HEK293T (cell line): ENCODE results near the gene ITIH1.
"Not testable (repeated sequence)": the region's sequence is repeated elsewhere in the genome, so short reads cannot be mapped to it uniquely, and the experiment has no call there.

ENCODE experiments used
- CTCF ChIA-PET: fragments of 350-600 bp; formaldehyde crosslinking; extraction: SDS; loops from one replicate; lab custom pipeline; 2021; ENCODE audit warnings: antibody characterized with exemption, inconsistent platforms; lab: Yijun Ruan, JAX
- POLR2A ChIA-PET: fragments of 350-600 bp; formaldehyde crosslinking; extraction: SDS; loops from one replicate; lab custom pipeline; 2020; ENCODE audit warnings: antibody characterized with exemption, inconsistent platforms; lab: Yijun Ruan, JAX
- DNase-seq: peaks from one replicate; pipeline ENCODE4 v3.0.0; 2012; ENCODE audit warnings: mixed read lengths; ENCODE audit errors: extremely low spot score
- ARNT ChIP-seq: fragments of 450-650 bp; IDR thresholded peaks from 2 replicates; pipeline ENCODE4 v1.6.1; 2017; ENCODE audit warnings: mild to moderate bottlenecking
- BHLHE40 ChIP-seq: fragments of 450-650 bp; IDR thresholded peaks from 2 replicates; pipeline ENCODE4 v1.6.1; 2016; ENCODE audit warnings: mild to moderate bottlenecking, moderate library complexity, borderline replicate concordance
- CTBP1 ChIP-seq: fragments of 450-650 bp; IDR thresholded peaks from 2 replicates; pipeline ENCODE4 v1.6.1; 2016; ENCODE audit warnings: borderline replicate concordance
- ELF4 ChIP-seq: fragments of 450-650 bp; IDR thresholded peaks from 2 replicates; pipeline ENCODE4 v1.6.1; 2017; ENCODE audit warnings: antibody characterized with exemption
- FOXA1 ChIP-seq: fragments of 450-650 bp; IDR thresholded peaks from 2 replicates; pipeline ENCODE4 v1.6.1; 2016; ENCODE audit warnings: mild to moderate bottlenecking
- FOXK2 ChIP-seq: fragments of 450-650 bp; IDR thresholded peaks from 2 replicates; pipeline ENCODE4 v1.6.1; 2016; ENCODE audit warnings: mild to moderate bottlenecking
- FOXM1 ChIP-seq: fragments of 450-650 bp; IDR thresholded peaks from 2 replicates; pipeline ENCODE4 v1.6.1; 2017; ENCODE audit warnings: mild to moderate bottlenecking, borderline replicate concordance
- HDGF ChIP-seq: fragments of 450-650 bp; IDR thresholded peaks from 2 replicates; pipeline ENCODE4 v1.6.1; 2017; ENCODE audit warnings: antibody characterized with exemption, borderline replicate concordance
- L3MBTL2 ChIP-seq: fragments of 450-650 bp; conservative IDR thresholded peaks from 2 replicates; pipeline ENCODE4 v1.6.1; 2016; ENCODE audit warnings: mild to moderate bottlenecking
- LEF1 ChIP-seq: fragments of 450-650 bp; IDR thresholded peaks from 2 replicates; pipeline ENCODE4 v1.6.1; 2017; ENCODE audit warnings: mild to moderate bottlenecking, borderline replicate concordance
- NFRKB ChIP-seq: fragments of 450-650 bp; IDR thresholded peaks from 2 replicates; pipeline ENCODE4 v1.6.1; 2016; ENCODE audit warnings: mild to moderate bottlenecking, moderate library complexity
- PKNOX1 ChIP-seq: fragments of 450-650 bp; IDR thresholded peaks from 2 replicates; pipeline ENCODE4 v1.6.1; 2016
- SP1 ChIP-seq: fragments of 450-650 bp; IDR thresholded peaks from 2 replicates; pipeline ENCODE4 v1.6.1; 2017
- SUZ12 ChIP-seq: fragments of 450-650 bp; IDR thresholded peaks from 2 replicates; pipeline ENCODE4 v1.6.1; 2016; ENCODE audit warnings: mild to moderate bottlenecking
- TARDBP ChIP-seq: fragments of 450-650 bp; IDR thresholded peaks from 2 replicates; pipeline ENCODE4 v1.6.1; 2016
- ZNF384 ChIP-seq: fragments of 450-650 bp; IDR thresholded peaks from 2 replicates; pipeline ENCODE4 v1.6.1; 2016

The ITIH1 gene

GRCh38 chr3:52774066-52774713, 3.2 kb upstream of the ITIH1 start:
- CTCF ChIA-PET, result no interaction called here
- DNase-seq, result no peak
- TF ChIP-seq ARNT, result no peak
- no peak for TF ChIP-seq SP1
- TF ChIP-seq BHLHE40, result no peak
- TF ChIP-seq TARDBP, result no peak
- no peak for TF ChIP-seq FOXM1
- no peak for TF ChIP-seq FOXK2
- TF ChIP-seq PKNOX1, result no peak
- TF ChIP-seq FOXA1, result no peak
- TF ChIP-seq L3MBTL2, result no peak
- TF ChIP-seq ZNF384, result no peak
- TF ChIP-seq LEF1, result no peak
- TF ChIP-seq ELF4, result no peak
- no peak for TF ChIP-seq NFRKB
- TF ChIP-seq HDGF, result no peak
- TF ChIP-seq SUZ12, result no peak
- no peak for TF ChIP-seq CTBP1
- POLR2A ChIA-PET, result no interaction called here

- ChIA-PET POLR2A (no interaction called here), CTCF (interaction anchor here (0.7 to 1.2 kb wide), 2 partner anchors 12 to 46 kb away, joined by 3 read pairs; no protein-coding TSS in a partner anchor)
- no peak for DNase-seq
- TF ChIP-seq L3MBTL2, result no peak
- no peak for TF ChIP-seq FOXM1
- no peak for TF ChIP-seq FOXA1
- TF ChIP-seq BHLHE40, result no peak
- no peak for TF ChIP-seq SUZ12
- no peak for TF ChIP-seq NFRKB
- no peak for TF ChIP-seq TARDBP
- no peak for TF ChIP-seq ELF4
- TF ChIP-seq FOXK2, result no peak
Measured at GRCh38 chr3:52774901-52775864, 2.2 kb upstream of the ITIH1 start.

- DNase-seq, result no peak
- ChIA-PET CTCF (interaction anchor here (1.2 kb wide), 2 partner anchors 12 to 45 kb away, joined by 3 read pairs; no protein-coding TSS in a partner anchor), POLR2A (no interaction called here)
- TF ChIP-seq TARDBP, result no peak
Measured at GRCh38 chr3:52775877-52776276, 1.5 kb upstream of the ITIH1 start.

- POLR2A ChIA-PET, DNase-seq: not testable (repeated sequence)
- CTCF ChIA-PET, result interaction anchor here (1.2 kb wide), 2 partner anchors 11 to 45 kb away, joined by 3 read pairs; no protein-coding TSS in a partner anchor
Measured at GRCh38 chr3:52776486-52776885, 913 bp upstream of the ITIH1 start.

GRCh38 chr3:52777959-52778805, 783 bp downstream of the ITIH1 start:
- POLR2A ChIA-PET, result interaction anchor here (5.6 kb wide), 1 partner anchor 7 kb away, joined by 35 read pairs; the partner anchor contains the start of gene NEK4
- DNase-seq, result no peak
- no peak for TF ChIP-seq FOXM1
- no peak for TF ChIP-seq BHLHE40
- no peak for TF ChIP-seq ZNF384
- TF ChIP-seq SP1, result no peak
- no peak for TF ChIP-seq NFRKB
- TF ChIP-seq HDGF, result no peak
- TF ChIP-seq L3MBTL2, result no peak
- TF ChIP-seq ARNT, result no peak
- CTCF ChIA-PET, result no interaction called here

- TF ChIP-seq CTBP1, result no peak
- TF ChIP-seq ELF4, result no peak
- TF ChIP-seq L3MBTL2, result no peak
- ChIA-PET POLR2A (interaction anchor here (5.6 kb wide), 1 partner anchor 8 kb away, joined by 35 read pairs; the partner anchor contains the start of gene NEK4), CTCF (interaction anchor here (0.7 kb wide), 2 partner anchors 20 to 463 kb away, joined by 3 read pairs; partner anchors contain the start of gene DNAH1)
- no peak for DNase-seq
Measured at GRCh38 chr3:52779011-52779836, 1.8 kb downstream of the ITIH1 start.
